ENCODE measurements around the gene GPSM1. TPM values are rescaled to one million over a fixed set of nuclear protein-coding genes. Genes with fewer than 3 reads are reported as not detected.

GPSM1 gene
- total and polyA plus RNA-seq, 4 donors, result 12.6 to 41.6 (median 22.7) TPM

- no peak for TF ChIP-seq CTCF (IDR thresholded peaks at IDR 0.05; ENCODE audit: control extremely low read depth, extremely low read depth)
- Histone ChIP-seq H3K4me3 (no peak overlapping the region), H3K27ac (ENCODE audit: low read depth in 1 of 2, low read length in 1 of 2) (no peak overlapping the region), H3K27me3 (ENCODE audit: control insufficient read depth in 3 of 3, insufficient read depth in 3 of 3, low read length in 2 of 3) (peaks cover 0 to 6% (median 0%) of the 10 kb centered on the region in 3 donors), H3K36me3 (ENCODE audit: control insufficient read depth in 4 of 4, insufficient read depth in 4 of 4, low read length in 4 of 4) (no peaks in the 10 kb centered on the region), H3K4me1 (ENCODE audit: control insufficient read depth in 5 of 5, insufficient read depth in 5 of 5, low read length in 5 of 5) (peaks cover 0 to 4% (median 0%) of the 10 kb centered on the region in 5 donors), H3K9ac (ENCODE audit: insufficient read depth in 1 of 2, low read length in 2 of 2) (no peak overlapping the region), H3K9me3 (ENCODE audit: control insufficient read depth in 4 of 4, insufficient read depth in 3 of 4, low read length in 3 of 4) (peaks cover 0 to 7% (median 0%) of the 10 kb centered on the region in 4 donors)
- ATAC-seq (ENCODE audit: insufficient read depth, low FRiP score) (no peak), DNase-seq (no peak)
- WGBS, 2 donors, result 72 to 83% methylated on average over 22 of the region's 22 CpGs
Observed at GRCh38 chr9:136284311-136284710, 43.0 kb upstream of the GPSM1 start.

GRCh38 chr9:136284951-136285350, 42.4 kb upstream of the GPSM1 start:
- DNase-seq, result no peak
- ATAC-seq (ENCODE audit: insufficient read depth, low FRiP score), result no peak

GRCh38 chr9:136285501-136286358, 41.6 kb upstream of the GPSM1 start:
- Histone ChIP-seq H3K9me3 (ENCODE audit: control insufficient read depth in 4 of 4, insufficient read depth in 3 of 4, low read length in 3 of 4) (peaks cover 0 to 4% (median 0%) of the 10 kb centered on the region in 4 donors), H3K9ac (ENCODE audit: insufficient read depth in 1 of 2, low read length in 2 of 2) (no peak overlapping the region), H3K36me3 (ENCODE audit: control insufficient read depth in 4 of 4, insufficient read depth in 4 of 4, low read length in 4 of 4) (no peaks in the 10 kb centered on the region), H3K27ac (ENCODE audit: low read depth in 1 of 2, low read length in 1 of 2) (no peak overlapping the region), H3K27me3 (ENCODE audit: control insufficient read depth in 3 of 3, insufficient read depth in 3 of 3, low read length in 2 of 3) (peaks cover 0 to 6% (median 0%) of the 10 kb centered on the region in 3 donors), H3K4me3 (no peak overlapping the region), H3K4me1 (ENCODE audit: control insufficient read depth in 5 of 5, insufficient read depth in 5 of 5, low read length in 5 of 5) (peaks cover 0 to 4% (median 0%) of the 10 kb centered on the region in 5 donors)
- ATAC-seq (ENCODE audit: insufficient read depth, low FRiP score) (no peak), DNase-seq (no peak)
- 79 to 87% methylated on average over 26 to 28 of the region's 28 CpGs for WGBS, 2 donors
- TF ChIP-seq CTCF (IDR thresholded peaks at IDR 0.05; ENCODE audit: control extremely low read depth, extremely low read depth), result no peak

More at GRCh38 chr9:136284951-136285350, 42.4 kb upstream of the GPSM1 start:
- Histone ChIP-seq H3K9me3 (ENCODE audit: control insufficient read depth in 4 of 4, insufficient read depth in 3 of 4, low read length in 3 of 4) (peaks cover 0 to 4% (median 0%) of the 10 kb centered on the region in 4 donors), H3K9ac (ENCODE audit: insufficient read depth in 1 of 2, low read length in 2 of 2) (no peak overlapping the region), H3K27me3 (ENCODE audit: control insufficient read depth in 3 of 3, insufficient read depth in 3 of 3, low read length in 2 of 3) (peaks cover 0 to 6% (median 0%) of the 10 kb centered on the region in 3 donors), H3K4me1 (ENCODE audit: control insufficient read depth in 5 of 5, insufficient read depth in 5 of 5, low read length in 5 of 5) (peaks cover 0 to 4% (median 0%) of the 10 kb centered on the region in 5 donors), H3K27ac (ENCODE audit: low read depth in 1 of 2, low read length in 1 of 2) (no peak overlapping the region), H3K36me3 (ENCODE audit: control insufficient read depth in 4 of 4, insufficient read depth in 4 of 4, low read length in 4 of 4) (no peaks in the 10 kb centered on the region), H3K4me3 (no peak overlapping the region)
- no peak for TF ChIP-seq CTCF (IDR thresholded peaks at IDR 0.05; ENCODE audit: control extremely low read depth, extremely low read depth)
- WGBS, 2 donors, result 86 to 93% methylated on average over 19 of the region's 19 CpGs
